Body of pancreas (tissue), 4 donors: ENCODE measurements around the gene RASL10A.

Source experiments
- CTCF ChIP-seq, 7 experiments: fragments of 450-650 bp in 4 of 7; fragments of 200-600 bp in 3 of 7; sonication (generic) in 3 of 7; IDR thresholded peaks; one replicate each; pipeline ENCODE4 v1.5.1; 2016 to 2019; ENCODE audit warnings: antibody characterized with exemption in 7 of 7
- POLR2A ChIP-seq, 3 donors: fragments of 450-650 bp; IDR thresholded peaks; one replicate each; pipeline ENCODE4 v1.6.1; 2016; ENCODE audit warnings: antibody characterized with exemption in 3 of 3, mild to moderate bottlenecking in 2 of 3

- TF ChIP-seq CTCF (IDR thresholded peaks at IDR 0.05) (no peak), POLR2A (IDR thresholded peaks at IDR 0.05) (no peak)
These were observed 15.1 kb downstream of the RASL10A start for GRCh38 chr22:29300467-29300806.
